Measurements from ENCODE around the gene USP36.
A peak's percentile ranks its signal among the peaks of the same experiment; 100 is the strongest.
"Not testable (repeated sequence)": the region's sequence is repeated elsewhere in the genome, so short reads cannot be mapped to it uniquely, and the experiment has no call there.

USP36 gene

DNA sequence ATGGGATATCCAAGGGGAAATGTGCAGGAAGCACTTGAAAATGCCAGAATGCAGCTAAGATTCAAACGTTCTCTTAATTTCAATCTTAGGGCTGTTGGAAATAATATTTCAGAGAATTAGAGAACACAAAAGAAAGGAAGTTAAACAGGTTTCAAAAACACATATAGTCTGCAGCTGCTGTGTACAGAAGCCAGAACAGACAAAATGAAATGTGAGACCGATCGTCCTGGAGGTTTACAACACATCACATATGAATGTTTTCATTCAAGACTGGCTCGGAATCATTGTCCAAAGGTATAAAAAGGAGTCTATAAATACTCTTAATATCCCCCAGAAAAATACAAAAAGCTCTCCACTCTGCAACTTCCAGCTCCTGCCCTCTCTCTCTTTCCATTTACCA lies 72.8 kb downstream of the USP36 start:
- no peak for DNase-seq (ENCODE audit: low read depth in 2 of 2)

DNA sequence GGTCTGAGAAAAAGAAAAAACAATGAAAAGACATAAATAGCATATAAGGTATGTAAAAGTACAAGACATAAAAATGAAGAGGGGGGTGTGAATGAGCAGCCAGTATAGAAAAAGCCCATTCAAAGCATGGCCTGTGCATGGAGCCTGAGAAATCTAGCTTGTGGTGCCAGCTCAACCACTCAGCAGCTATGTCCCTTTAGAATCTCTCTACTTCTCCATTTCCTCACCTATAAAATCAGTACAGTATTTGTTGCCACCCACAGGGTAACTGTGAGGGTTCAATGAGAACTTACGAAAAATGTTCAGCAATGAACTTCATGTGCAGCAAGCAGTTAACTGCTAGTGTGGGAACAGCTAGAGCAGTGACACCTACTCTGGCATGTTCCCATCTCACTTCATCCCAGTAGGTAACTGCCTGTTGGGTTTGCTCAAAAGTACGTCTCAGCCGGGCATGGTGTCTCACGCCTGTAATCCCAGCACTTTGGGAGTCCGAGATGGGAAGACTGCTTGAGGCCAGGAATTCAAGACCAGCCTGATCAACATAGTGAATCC lies 73.8 kb downstream of the USP36 start:
- no peak for DNase-seq (ENCODE audit: low read depth in 2 of 2)

DNA sequence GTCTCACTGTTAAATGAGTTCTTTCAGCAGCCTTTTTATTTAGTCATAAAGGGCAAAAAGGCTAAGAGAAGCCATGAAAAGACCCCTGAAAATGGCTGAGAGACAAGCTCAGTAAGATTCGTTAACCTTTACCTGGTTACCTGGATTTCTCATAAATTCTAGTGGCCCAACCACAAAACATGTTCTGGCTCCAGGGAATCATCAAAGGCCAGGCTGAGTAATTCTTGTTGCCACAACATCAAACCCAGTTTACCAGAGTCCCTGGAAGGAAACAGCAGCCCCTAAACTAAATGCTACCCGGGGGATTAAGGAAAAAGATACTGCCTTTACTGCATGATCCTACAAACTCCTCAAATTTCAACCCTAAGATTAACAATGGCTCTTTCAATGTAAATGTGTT lies 74.4 kb downstream of the USP36 start:
- no peak for DNase-seq (ENCODE audit: low read depth in 2 of 2)

DNA sequence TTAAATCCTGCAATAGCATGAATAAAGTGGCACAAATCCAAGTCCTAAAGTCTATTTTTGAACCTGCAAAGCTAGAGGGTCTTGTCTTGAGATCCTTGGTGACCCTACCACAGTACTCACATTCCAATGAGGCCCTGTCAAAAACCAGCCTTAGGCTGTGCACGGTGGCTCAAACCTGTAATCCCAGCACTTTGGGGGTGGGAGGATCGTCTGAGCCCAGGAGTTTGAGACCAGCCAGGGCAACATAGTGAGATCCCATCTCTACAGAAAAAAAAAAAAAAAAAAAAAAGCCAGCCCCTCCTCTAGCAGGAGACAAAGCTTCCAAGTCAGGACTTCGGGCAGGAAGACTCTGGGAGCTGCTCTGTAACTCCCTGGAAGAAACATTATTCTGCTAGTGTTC lies 74.8 kb downstream of the USP36 start:
- no peak for DNase-seq (ENCODE audit: low read depth in 2 of 2)

DNA sequence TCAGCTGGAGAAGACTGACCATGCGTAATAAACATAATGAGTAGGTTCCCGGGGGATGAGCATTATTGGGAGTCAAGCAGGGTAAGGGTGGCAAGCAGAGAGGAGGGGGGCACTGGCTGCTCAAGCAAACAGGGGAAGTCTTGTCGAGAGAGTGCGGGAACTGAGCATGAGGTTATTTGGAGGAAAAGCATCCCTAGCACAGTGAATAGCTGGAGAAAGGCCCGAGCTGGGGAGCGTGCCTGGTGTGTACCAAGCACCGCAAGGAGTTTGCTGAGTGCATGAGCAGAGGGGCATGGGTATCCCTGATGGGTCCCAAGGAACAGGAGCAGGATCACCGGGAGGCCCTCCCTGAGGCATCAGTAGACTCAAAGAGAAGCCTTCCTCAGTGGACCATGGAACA lies 75.7 kb downstream of the USP36 start:
- no peak for DNase-seq (ENCODE audit: low read depth in 2 of 2)

DNA sequence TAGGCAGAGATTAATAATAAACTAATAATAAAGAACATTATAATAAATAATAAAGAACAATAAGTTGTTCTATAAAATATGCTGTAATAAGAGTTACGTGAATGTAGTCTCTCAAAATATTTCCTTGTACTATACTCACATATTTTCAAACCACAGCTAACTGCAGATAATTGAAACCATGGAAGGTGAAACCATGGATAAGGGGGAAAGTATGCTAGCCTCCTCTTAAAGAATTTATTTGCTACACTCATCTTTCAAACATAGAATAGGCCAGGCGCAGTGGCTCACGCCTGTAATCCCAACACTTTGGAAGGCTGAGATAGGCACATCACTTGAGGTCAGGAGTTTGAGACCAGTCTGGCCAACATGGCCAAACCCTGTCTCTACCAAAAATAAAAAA lies 77.1 kb downstream of the USP36 start:
- no peak for DNase-seq (ENCODE audit: low read depth in 2 of 2)

DNA sequence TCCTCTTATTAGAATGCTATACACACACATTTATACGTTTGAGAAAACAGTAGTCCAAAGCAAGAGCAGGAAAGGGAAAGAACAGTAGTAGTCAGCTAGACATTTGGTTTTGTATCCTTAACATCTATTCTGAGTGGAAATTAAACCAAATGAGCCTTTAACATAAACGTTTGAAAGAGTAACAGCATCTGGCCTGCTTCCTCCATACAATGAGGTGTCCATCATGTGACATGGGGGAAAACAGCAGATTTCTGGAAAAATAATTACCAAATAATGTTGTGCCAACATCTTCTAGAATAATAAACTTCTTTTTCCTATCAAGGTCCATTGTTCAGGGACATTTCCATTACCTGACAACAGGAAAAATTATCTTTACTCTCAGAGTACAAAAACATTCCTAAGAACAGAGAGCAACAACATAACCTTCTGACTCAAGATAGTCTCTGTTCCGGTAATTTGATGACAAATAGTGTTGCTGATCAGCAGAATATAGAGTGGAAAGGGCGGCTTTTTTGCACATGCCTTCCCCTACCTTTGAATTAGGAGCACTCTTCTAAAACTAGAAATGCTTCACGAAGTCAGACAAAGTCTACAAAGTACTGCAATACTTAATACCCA lies 78.7 kb downstream of the USP36 start:
- DNase-seq (ENCODE audit: low read depth in 2 of 2) = no peak

DNA sequence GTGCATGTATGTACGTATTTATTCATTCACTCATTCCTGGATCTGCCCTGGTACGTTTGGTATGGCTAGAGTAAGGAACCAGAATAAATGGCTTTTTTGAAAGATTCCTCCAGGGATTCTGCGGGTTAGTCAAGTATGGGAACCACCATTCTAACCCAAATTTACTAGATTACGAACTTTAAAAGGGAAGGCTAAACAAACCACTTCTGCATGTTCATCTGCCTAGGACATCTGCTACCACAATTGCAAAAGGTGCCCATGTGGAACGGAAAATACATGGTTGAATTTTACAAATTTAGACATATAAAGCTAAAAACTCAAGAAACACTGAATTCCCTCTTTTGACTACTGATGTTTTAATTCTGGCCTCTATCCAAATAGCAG lies 80.7 kb downstream of the USP36 start:
- no peak for DNase-seq (ENCODE audit: low read depth in 2 of 2)

DNA sequence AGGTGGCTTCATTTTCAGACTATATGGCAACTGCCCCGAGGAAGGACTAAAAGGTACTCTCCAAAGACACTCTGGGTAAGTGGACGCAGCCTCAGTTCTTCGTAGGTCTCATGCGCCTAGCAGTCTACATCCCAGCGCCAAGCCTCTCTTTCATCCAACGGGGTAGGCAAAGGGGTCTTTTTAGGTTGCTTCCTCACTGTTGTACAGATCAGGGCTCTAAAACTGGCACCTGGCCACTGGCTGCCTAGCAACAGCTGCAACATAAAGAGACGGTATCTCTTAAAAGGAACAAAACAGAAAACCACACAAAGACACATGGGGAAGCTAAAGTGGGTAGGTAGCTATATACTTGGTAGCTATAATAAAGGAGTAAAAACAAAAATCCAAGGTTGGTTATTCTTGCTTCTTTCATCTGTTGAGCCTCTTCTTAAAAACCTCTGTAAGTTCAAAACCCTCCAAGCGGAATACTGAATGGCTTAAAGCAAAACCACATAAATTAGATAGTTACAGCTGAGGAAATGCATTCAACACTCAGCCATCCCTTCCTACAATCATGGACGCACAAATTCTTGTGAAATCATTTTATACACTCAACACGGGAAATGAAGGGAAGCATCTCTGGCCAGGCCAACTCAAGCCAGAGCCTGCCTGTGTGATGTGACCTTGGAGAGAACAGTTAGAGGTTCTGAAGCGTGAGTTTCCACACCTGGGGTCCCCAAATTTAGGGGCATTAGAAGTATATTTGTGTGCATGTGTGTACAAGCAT lies 81.2 kb downstream of the USP36 start:
- DNase-seq (ENCODE audit: low read depth in 2 of 2) = no peak

DNA sequence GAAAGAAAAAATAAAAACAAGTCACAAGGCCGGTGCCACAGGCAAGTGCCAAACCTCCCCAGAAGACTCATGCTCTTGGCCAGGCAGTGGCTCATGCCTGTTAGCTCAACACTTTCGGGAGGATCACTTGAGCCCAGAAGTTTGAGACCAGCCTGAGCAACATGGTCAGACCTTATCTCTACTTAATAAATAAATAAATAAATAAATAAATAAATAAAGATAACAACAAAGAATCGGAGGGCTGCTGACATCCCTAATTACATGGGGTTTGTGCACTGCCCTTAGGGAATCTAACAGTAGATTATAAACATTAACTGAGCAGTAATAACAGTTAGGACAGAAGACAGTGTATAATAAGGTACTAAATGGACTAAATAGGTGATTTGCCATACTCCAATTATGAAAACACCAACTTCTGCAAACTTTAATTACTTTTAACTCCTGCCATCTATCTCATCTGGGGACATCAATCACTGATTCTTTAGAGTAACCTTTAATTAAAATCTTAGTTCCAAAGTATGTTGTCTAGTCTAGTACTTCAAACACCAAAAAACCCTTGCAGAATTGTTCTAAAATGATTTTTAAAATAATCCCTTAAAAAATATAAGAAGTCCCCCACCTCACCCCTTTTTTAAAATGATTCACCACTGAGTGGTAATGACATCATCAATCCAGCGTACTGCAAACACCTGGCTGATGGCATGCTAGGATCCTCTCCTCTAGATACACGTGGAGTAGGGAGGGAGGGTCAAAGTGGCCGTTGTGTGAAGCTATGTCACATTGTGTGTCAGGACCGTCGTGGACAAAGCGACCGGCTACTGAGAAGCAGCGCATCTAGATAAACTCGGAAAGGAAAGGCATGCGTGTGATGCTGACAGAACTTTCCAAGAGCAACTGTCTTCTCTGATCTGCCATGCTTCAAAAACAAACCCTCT lies 87.0 kb downstream of the USP36 start:
- no peak for DNase-seq (ENCODE audit: low read depth in 2 of 2)

DNA sequence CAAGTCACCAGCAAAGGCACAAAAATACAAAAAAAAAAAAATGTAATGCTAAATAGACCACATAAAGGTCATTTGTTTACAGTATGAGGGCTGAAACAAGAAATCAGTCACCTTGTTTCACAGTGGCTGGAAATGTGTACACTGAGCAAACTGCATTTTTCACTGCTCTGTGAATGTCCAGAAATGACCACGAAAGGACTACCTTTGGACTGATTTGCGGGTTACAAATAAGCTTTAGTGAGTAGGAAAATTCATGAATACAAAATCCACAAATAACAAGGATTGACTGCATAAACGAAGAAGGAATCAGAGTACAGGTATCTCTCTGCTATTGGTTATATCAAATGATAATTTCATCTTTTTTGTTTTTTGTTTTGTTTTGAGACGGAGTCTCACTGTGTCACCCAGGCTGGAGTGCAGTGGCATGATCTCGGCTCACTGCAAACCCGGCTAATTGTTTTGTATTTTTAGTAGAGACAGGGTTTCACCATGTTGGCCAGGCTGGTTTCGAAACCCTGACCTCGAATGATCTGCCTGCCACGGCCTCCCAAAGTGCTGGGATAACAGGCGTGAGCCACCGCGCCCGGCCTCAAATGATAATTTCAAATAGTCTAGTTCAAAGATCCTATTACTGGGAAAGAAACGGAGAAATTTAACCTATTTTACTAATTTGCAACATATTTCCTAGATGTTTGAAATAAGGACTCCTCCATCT lies 89.0 kb downstream of the USP36 start:
- no peak for DNase-seq (ENCODE audit: low read depth in 2 of 2)

DNA sequence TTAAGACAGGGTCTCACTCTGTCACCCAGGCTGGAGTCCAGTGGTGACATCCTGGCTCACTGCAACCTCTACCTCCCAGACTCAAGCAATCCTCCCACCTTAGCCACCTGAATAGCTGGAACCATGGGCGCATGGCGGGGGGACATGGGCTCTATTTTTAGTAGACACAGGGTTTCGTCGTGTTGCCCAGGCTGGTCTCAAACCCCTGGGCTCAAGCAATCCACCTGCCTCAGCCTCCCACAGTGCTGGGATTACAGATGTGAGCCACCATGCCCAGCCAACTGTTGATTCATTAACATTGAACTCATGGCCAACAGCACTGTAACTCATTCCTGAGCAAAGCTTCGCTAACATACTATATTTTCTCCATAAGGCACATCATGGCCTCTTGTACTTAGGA lies 89.6 kb downstream of the USP36 start:
- DNase-seq (ENCODE audit: low read depth in 2 of 2) = not testable (repeated sequence)

DNA sequence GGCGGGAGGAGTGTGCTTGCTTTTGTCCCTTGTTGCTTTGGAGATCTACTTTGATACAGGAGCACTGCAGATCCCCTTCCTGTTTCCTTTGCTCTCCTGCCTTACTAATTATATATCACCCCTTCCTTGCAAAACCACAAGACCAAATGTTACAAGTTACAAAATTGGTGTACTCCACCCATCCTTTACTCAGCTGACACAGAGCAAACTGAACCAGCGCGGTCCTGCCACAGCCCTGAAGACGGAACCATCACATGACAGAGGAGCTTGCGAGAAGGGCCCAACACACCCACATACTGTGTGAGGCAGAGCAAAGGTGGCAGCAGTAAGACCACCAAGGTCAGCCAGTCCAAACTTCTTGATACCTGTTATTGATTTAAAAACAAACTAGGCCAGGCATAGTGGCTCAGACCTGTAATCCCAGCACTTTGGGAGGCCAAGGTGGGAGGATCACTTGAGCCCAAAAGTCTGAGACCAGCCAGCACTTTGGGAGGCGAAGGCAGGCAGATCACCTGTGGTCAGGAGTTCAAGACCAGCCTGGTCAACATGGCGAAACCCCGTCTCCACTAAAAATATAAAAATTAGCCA lies 91.8 kb downstream of the USP36 start:
- DNase-seq (ENCODE audit: low read depth in 2 of 2) = peak; percentile 49 to 65

DNA sequence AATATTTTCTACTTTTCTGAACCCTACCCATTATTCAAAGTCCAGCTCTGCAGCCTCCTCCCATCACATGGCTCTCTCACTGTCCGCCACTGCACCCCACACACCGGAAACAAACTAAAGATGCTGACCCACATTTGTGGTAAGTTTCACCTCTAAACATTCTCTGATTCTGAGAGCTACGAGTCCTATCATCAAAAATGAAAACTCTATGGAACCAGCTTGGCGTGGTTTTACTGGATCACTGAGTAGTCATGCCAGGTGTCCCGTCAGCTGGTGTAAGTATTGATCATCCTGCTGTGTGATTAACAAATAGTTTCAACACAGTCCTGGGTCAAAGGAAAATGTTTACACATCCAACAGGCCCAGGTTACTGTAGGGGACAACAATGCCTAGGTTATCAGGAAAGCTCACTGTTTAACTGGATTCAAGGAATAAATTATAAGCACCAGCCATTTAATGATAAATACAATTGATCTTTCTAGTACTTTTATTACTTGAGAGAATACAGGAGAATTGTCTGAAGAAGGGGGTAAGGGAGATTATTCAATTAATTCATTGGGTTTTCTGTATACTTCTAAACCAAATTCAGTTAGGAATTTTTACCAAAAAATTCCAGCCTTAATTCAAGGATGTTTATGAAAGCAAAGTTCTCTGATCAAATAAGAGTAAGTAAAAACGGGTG lies 92.4 kb downstream of the USP36 start:
- no peak for DNase-seq (ENCODE audit: low read depth in 2 of 2)

DNA sequence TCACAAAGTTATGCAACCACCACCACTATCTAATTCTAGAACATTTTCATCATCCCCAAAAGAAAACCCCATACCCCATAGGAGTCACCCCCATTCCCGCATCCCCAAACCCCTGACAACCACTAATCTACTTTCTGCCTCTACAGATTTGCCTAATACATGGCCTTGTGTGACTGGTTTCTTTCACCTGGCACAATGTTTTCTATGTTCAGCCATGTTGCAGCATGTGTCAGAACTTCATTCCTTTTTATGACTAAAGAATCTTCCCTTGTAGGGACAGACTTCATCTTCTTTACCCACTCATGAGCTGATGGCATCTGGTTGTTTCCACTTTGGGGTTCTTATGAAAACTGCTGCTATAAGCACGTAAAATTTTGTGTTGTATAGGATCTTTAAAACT lies 93.1 kb downstream of the USP36 start:
- no peak for DNase-seq (ENCODE audit: low read depth in 2 of 2)

DNA sequence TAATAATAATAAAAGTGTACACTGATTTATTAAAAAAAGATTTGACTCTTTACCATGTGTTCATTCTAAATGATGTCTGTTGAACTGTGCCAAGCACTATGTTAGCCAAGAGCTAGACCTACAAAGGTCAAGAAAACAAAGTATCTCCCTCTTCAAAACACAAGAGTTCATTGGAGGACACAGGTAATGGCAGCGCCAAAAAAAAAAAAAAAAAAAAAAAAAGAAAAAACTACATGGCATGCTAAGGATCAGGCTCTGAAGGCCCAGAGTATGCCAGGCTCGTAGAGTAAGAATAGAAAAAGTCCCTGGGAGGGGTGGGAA lies 93.7 kb downstream of the USP36 start:
- DNase-seq (ENCODE audit: low read depth in 2 of 2) = no peak

DNA sequence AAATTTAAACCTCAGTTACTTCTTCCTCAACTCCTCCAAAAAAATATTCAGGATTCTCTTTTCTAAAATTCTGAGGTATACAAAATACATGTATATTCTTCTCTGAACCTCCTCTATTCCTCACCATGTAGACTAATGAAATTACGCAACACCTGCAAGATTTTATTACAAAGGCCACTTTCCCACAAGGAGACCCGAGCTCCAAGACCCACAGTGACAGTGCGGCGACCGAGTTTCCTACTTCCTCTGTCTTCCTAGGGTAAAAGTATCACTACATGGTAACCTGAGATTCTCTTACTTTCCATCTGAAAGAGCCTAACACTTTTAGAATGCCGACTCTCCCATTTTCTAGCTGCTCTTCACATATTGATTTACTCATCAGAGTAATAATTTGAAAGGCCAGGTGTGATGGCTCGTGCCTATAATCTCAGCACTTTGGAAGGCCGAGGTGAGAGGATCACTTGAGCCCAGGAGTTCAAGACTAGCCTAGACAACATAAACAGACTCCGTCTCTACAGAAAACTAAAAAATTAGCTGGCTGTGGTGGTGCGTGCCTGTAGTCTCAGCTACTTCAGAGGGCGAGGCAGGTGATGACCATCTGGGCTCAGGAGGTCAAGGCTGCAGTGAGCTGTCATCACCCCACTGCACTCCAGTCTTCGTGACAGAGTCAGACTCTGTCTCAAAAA lies 94.2 kb downstream of the USP36 start:
- no peak for DNase-seq (ENCODE audit: low read depth in 2 of 2)
